ENCODE measurements around the gene THSD8.
A peak's percentile ranks its signal among the peaks of the same experiment; 100 is the strongest.
"Not testable (repeated sequence)": the region's sequence is repeated elsewhere in the genome, so short reads cannot be mapped to it uniquely, and the experiment has no call there.

THSD8 gene

DNA sequence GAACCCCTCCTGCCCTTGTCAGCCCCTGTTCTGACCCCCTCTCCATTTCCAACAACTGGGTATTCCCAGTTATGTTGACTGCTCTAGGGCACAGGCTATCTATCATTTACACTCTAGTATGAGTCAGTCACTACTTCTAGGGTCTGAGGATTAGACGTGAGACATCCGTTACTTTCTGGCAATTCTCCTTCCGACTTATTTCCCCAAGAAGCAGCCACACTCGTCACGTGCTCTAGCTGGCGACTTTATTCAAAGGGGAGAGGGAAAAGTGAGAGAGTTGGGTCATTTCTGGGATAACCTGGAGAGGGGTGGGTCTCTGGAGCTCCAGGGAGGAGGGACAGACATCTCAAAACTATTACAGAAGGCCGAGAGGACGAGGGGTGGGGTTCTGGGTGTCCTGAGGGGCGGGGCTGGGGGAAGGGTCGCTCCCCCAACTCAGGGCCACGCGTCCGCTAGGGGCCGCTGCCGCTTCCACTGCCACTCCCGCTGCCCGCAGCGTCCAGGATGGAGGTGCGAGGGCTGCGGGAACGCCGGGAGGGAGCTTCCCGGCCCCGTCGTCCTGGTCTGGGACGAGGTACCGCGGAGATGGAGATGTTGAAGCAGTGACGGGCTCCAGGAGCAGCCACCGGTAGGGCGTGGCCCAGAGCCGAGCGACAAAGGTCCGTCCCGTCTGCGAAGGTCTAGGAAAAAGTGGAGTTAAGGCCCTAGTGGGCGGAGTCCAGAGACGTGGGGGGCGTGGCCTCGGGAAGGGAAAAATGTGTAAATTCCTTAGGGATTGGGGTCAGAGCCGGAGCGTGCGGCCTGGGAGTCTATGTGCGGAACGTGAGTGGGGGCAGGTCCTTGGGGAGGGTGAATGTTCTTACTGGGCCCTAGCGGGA lies 23.6 kb downstream of the THSD8 start:
- DNase-seq (ENCODE audit: low read depth, low spot score): peak; percentile 46

DNA sequence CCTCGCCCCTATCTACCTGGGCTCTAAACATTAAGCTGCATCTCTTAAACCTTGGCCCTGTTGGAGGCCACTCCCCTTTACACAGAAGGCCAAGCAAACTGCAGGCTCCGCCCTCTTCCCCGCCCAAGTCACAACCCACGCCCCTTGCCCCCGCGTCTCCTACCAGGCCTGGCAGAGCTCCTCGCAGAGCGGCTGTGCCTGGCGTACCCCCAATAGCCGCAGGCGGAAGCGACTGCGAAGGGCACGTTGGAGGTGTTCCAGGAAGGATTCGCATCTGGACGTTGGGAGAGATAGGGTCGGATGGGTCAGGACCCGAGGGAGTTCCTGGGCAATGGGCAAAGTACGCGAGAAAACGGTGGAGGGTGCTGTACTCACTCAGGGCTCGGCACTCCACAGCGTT lies 26.6 kb downstream of the THSD8 start:
- DNase-seq (ENCODE audit: low read depth, low spot score): no peak

DNA sequence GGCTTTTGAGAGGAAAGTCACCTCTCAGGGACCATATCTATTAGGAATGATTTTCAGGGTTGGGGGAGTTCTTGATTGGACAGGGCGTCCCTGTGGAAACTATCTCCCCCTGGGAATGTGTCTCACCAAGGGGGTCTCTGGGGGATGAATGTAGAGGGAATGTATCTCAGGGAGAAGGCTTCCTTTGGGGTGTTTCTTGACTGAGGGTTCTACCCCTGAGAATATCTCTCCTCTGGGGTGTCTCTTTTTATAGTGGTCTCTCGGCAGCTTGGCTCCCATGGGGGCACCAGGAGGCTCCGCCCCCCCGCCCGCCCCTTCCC lies 31.5 kb downstream of the THSD8 start:
- DNase-seq (ENCODE audit: low read depth, low spot score): no peak

DNA sequence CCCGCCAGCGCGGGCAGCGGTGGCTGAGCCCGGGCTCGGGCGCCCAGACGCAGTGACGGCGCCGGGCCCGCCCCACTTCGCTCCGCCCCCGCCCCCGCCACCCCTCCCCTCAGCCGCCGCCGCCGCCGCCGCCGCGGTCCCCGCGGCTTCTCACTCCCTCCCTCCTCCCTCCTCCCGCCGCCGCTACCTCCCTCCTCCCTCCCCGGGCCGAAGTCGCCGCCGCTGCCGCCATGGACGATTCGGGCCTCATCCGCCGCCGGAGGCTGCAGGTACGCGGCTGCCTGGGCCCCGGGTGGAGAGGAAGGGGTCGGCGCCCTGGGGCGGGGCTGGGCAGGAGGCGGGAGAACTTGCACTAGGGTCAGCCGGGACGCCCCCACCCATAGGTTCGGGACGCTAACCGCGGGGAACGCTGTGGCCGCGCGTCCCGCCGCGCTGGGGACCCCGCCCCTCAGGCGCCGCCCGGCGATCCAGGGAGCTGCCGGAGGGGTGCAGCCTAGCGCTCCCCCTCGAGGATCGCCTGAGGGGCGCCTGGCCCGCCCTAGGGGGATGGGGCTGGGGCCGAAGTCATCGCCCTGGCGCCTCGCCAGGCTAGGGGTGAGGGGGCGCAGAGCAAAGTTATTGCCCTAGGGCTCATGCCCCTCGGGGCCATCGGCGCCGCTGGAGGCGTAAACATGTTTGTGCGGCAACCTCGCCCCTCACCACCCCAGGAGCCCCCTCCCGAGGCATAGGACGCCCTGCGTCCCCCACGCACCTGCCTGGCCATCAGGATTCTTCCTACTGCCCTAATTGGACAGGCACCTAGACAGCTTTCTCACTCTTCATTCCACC lies 32.1 kb downstream of the THSD8 start:
- DNase-seq (ENCODE audit: low read depth, low spot score): peak; percentile 55

DNA sequence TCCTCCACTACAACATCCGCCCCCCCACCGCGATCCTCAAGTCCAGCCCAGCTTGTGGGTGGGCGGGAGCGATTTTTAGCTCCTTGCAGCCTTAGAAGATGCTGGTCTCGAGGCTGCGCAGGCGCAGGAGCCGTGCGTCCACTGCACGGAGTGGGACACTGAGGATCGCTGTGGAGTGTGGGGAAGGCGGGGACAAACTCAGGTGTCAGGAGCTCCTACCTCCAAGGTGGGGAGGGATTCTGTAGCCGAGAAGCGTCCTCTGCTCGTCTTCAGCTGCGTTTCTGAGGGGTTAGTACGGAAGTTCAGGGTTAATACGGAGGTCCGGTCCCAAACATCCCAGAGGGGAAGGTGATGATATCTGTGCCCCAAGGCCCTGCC lies 32.7 kb downstream of the THSD8 start, which contains the start of gene RTBDN:
Gene RTBDN, minus strand, starts transcription at position 14 of the 378 bp plus-strand sequence. CDS start 4,600 bp downstream, outside the sequence.
- DNase-seq (ENCODE audit: low read depth, low spot score): no peak

DNA sequence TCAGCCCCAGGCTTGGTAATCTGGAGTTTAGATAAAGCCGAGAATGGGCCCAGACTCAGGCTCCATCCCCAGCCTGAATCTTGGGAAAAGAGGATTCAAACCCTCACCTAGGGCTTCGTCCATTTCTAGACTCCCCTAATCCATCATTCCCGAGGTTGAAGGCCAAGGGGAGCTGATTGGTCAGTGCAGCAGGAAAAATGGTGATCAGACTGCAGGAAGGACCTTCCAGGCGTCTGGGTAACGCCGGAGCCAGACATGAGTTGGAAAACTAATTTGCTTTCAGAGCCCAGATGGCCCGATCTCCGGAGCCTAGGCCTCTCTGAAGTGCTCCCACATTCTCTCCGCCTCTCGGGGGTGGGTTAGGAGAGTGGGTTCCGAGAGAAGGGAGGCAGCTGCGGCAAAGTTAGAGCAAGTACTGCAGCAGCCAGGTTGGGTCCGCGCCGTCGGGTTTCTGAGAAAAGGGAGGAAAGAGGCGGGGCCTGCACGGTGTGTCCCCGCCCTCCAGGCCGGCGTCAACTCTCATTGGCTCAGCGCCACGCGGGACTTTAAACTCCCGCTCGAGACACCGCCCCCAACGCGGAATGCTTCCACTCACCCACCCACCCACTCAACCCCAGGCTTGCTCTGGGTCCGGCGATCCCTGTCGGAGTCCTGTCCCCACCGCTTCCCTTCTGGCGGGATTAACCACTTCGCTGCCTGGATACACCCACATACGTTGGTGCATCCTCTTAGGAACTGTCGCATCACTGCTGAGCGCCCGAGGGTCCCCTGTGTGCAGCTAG lies 33.3 kb downstream of the THSD8 start:
- peak; percentile 45 for DNase-seq (ENCODE audit: low read depth, low spot score)

DNA sequence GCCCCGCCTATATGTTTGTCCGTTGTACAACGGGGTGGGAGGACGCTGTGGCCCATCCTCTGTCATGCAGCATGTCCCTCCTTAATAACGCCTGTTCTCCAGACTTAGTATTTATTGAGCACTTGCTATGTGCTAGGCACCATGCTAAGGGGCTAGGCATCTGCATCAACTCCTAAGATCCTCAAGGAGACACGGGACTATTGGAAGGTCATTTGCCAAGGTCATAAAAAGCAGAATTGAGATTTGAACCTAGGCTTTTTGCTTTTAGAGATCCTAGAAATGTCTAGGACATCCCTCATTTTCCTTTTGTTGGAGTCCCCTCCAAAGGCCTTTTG lies 34.6 kb downstream of the THSD8 start:
- no peak for DNase-seq (ENCODE audit: low read depth, low spot score)

DNA sequence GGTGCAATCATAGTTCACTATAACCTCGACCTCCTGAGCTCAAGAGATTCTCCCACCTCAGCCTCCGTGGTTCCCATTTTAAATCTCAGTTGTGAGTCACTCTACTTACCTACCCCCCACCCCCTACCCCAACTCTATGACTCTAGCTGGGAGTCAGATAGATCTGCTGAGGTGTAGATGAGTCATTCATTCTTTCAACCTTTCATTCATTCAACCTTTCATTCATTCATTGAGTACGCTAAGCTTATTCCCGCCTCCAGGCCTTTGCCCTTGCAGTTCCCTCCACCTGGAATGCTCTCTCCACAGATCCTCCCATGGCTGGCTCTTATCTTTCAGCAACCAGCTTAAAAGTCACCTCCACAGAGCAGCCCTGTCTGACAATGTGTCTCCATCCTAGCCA lies 35.4 kb downstream of the THSD8 start:
- no peak for DNase-seq (ENCODE audit: low read depth, low spot score)

DNA sequence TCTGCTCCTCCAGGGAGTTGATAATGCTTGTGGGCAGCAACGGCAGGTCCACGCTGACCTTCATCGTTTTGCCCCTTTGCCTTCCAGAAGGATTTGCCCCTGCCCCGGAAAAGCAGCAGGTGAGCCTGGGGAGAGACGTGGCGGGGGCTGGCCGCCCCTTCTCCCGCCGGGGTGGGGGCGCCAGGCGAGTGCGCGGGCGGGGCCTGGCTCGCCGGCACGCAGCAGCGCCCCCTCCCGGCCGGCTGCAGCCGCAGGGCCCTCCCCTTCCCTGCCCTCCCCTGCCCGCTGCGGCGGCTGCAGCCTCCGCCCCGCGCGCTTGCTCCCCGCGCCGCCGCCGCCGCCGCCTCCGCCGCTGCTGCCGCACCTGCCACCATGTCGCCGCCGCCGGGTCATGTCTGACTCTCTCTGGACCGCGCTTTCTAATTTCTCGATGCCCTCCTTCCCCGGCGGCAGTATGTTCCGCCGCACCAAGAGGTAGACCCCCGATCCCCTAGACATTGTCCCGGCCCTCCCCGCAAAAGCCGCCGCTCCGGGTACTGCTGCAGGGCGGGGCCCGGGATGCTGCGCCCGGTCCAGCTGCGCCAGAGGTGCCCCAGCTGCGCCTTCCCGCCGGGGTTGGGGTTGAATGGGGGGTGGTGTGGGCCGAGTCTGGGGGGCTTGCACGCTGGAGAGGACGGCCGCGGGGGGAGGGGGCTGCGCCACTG lies 36.5 kb downstream of the THSD8 start, which contains the start of gene MAST1:
Gene MAST1, plus strand, starts transcription at position 334 of the 704 bp plus-strand sequence. Its CDS starts 58 bp downstream, at position 392.
- peak; percentile 78 for DNase-seq (ENCODE audit: low read depth, low spot score)

DNA sequence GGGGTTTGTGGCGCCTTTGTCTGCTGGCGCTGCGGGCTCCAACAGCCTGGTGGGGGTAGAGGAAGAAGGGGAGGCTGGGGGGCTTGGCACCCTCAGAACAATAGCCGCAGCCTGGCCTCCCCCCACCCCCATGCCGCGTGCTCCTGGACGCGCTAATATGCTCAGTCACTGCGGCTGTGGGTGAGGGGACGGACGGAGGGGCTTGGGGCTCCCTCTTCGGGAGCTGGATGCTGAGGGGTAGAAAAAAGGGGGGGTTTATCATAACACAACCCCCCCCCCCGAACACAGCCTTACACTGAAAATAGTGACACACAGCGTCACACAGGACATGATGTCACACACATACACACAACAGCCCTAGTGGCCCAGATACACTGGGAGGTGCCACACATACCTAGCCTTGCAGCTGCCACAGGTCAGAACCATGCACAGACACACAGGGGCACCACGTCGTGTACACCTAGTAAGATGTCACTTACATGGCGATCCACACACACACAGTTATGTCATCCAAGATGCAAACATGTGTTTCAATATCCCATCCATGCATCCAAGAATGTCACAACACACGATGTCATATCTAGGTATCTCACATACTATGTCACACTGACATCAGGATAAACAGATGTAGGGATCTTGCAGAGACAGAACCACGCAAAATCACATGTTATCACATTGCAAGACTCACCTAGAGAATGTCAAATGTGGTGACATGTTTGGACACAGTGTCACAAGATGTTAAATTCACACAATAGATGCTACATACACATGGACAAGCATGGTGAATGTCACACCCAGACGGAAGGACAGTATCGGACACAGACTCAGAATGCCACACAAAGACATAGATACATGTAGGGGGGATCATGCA lies 37.3 kb downstream of the THSD8 start:
- DNase-seq (ENCODE audit: low read depth, low spot score): no peak

DNA sequence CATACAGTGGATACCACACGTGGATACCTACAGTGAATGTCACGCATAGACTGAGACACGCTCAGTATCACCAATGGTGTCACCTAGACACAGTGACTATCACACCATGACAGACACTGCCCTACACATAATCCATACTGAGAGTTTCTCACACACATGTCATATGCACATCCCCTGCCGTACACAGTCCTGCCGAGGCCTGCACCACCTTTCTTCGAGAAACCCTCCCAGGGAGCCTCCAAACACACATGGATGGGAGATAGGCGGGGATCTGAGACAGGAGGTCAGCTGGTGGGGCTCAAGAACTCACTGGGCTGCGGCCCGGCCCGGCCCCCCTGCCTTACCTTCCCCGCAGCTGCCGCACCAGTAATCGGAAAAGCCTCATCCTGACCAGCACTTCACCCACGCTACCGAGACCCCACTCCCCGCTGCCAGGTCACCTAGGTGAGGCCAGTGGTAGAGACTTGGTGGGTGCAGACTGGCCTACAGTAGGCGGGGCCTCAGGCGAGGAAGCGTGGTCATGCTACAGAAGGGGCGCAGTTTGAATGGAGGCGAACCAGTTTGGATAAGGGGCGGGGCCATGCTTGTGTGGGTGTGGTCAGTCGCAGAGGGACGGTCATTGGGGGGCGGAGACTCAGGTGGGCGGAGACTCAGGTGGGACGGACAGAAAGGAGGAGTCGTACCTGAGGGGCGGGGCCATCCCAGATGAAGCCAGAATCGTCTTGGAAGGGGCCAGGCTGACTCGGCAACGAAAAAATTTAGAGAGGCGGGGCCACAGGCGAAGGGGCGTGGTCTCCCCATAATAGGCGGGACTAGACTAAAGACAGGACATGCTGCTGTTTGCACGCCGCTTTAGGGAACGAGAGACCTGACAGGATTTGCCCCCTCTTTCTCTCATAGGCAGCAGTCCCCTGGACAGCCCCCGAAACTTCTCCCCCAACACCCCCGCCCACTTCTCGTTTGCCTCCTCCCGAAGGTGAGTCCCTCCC lies 38.5 kb downstream of the THSD8 start:
- peak; percentile 86 for DNase-seq (ENCODE audit: low read depth, low spot score)

DNA sequence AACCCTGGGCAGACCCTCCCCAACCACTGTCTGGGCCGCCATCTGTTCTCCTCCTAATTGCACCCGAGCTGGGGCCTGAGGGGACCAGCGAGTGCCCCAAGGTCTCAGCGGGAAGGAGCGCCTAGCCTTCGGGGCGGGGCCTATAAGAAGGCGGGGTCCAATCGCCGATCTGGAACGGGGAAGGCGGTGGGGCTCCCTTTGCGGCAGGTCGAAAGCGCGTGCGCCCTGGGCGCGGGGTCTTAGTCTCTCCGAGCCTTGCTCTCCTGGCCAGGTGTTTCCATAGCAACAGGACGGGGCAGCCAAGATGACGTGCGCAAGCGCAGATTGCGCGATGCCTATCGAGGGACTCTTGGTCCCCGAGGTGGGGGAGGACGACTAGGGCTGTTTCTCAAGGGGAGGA lies 39.2 kb downstream of the THSD8 start:
- peak; percentile 79 for DNase-seq (ENCODE audit: low read depth, low spot score)

DNA sequence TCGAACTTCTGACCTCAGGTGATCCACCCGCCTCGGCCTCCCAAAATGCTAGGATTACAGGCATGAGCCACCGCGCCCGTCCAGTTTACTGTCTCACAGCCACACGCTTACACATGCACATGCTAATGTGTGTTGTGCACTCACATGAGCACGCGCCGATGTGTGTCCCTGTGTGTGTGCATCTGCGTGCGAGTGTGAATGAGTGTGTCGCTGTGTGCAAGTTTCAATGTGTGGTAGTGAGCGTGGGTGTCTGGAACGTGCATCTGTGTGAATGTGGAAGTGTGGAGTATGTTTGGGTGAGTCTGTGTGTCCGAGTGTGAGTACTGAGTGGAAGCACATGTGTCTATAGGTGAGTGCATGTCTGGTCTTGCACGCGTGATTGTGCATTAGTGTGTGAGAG lies 40.6 kb downstream of the THSD8 start:
- no peak for DNase-seq (ENCODE audit: low read depth, low spot score)

DNA sequence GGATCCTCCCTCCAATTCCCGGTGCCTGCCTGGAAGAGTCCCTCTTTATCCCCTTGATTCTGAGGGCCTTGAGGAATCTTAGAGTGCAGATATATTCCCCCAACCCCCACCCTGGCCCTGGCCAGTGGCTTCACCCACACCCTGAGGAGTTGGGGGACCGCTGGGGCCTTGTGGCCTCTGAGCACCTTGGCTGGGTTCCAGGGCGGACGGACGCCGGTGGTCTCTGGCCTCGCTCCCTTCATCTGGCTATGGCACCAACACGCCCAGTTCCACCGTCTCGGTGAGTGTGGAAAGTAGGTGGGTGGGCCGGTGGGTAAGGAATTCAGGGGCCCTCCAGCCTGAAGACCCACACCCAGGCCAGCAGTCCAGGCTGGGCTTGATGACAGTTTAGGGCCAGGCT lies 41.5 kb downstream of the THSD8 start:
- DNase-seq (ENCODE audit: low read depth, low spot score): no peak

DNA sequence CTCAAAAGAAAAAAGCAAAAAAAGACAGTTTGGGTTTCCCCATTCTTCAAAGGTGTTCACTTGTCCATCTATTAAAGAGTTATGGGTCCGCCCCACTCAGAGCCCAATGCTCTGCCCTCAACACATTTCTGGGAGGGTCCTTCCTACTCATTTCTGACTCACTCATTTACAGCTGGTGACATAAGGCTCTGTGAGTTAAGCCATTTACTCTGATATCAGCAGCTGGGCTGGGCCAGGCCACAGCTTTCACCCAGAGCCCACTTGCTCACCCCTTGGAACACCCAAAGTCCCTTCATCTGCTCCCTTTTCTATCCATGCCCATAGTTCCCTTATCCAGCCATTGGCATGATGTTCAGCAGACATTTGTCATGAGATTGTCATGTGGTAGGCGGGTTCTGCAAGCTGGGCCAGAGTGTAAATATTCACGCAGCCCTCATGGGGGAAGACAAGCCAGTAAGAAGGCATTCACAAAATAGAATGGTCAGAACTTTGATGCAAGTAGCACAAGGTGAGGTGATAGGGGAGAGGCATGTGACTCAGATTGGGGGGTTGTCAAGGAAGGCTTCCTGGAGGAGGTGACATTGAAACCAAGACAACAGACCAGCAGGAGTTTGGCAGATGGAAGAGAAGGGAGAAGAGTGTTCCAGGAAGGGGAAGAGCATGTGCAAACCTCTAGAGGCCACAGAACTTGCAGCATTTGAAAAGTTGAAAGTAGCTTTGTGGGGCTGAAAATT lies 42.3 kb downstream of the THSD8 start:
- DNase-seq (ENCODE audit: low read depth, low spot score): no peak

DNA sequence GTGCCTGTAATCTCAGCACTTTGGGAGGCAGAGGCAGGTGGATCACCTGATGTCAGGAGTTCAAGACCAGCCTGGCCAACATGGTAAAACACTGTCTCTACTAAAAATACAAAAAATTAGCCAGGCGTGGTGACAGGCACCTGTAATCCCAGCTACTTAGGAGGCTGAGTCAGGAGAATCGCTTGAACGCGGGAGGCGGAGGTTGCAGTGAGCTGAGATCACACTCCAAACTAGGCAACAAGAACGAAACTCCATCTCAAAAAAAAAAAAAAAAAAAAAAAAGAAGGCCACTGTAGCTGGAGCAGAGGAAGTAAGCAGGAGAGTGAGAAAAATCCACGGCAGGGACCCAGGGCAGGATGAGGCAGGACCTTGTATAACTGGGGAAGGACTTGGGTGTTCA lies 44.7 kb downstream of the THSD8 start:
- DNase-seq (ENCODE audit: low read depth, low spot score): not testable (repeated sequence)

DNA sequence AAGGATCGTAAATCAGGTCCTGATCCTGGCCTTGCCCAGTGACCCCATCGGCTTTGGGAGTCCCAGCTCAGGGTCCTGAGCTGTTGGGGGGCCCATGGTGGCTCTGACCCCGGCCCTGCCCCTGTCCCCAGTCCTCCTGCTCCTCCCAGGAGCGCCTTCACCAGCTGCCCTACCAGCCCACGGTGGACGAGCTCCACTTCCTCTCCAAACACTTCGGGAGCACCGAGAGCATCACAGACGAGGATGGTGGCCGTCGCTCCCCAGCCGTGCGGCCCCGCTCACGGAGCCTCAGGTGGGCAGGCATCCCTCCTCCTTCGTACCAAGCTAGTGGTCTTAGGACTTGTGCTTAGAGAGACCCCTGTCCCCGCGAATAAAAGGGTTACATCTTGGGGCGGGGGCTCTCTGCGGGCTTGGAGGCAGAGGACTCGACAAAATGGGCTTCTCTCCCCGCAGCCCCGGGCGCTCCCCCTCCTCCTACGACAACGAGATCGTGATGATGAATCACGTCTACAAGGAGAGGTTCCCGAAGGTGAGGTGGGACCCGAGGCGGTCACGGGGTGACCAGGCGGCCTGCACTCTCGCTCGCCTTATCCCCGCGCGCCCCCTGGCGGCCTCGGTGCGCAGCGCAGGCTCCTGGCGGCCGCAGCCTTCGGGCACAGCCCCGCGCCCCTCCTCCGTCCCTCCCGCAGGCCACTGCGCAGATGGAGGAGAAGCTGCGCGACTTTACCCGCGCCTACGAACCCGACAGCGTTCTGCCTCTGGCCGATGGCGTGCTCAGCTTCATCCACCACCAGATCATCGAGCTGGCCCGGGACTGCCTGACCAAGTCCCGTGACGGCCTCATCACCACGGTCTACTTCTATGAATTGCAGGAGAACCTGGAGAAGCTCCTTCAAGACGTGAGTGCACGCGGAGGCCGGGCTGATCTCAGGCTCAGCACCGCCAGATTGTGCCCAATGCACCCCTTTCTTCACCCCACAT lies 45.6 kb downstream of the THSD8 start:
- peak; percentile 93 for DNase-seq (ENCODE audit: low read depth, low spot score)
